G401 (cell line): Measurements from ENCODE around the gene CCL4. TPM values are rescaled to one million over a fixed set of nuclear protein-coding genes. Genes with fewer than 3 reads are reported as not detected.
"Not testable (repeated sequence)": the region's sequence is repeated elsewhere in the genome, so short reads cannot be mapped to it uniquely, and the experiment has no call there.

Experiments used
- DNase-seq: peaks from one replicate; pipeline ENCODE4 v3.0.0-alpha.2; 2015; ENCODE audit warnings: low spot score
- in situ Hi-C: cut with HindIII; loops from 2 replicates; pipeline ENCODE4 v1.10.0; 2016; ENCODE audit warnings: low sequenced_read_pairs, mixed read lengths
- total RNA-seq: library from RNA; depleted of rRNA; stranded (reverse); fragments of >200 nt; shearing (Covaris generic); gene quantifications from 2 replicates; pipeline ENCODE4 v1.2.3, GENCODE V29; 2014

The CCL4 gene
- total RNA-seq, 1 experiment from 2014 or later = not detected

DNA sequence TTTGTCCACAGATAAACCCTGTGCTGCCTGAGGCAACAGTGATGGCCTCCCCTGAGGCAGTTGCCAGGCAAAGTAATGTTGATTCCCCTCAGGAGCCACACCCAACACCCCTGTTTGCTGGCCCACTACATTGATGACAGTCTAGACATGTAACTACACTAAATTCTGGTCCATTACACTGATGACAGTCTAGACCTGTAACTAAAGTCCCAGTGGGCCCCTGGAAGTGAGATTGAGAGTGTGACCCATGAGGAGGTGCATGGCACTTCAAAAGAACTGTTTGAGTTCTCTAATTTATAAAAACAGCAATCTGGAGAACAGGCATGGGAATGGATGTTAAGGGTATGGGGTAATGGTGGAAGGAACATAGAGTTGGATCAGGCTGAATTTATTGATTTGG, 8.9 kb downstream of the CCL4 start:
- in situ Hi-C loops = no loop called here
- no peak for DNase-seq

DNA sequence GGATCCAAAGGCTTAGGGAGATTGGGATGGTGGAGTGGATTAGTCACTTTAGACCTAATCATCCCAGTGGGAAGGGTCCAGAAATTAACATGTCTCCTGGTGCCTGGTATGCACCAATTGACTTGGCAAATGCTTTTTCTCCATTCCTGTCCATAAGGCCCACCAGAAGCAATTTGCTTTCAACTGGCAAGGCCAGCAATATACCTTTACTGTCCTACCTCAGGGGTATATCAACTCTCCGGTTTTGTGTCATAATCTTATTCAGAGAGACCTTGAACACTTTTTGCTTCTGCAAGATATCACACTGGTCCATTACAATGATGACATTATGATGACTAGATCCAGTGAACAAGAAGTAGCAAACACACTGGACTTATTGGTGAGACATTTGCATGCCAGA, 9.5 kb downstream of the CCL4 start:
- in situ Hi-C loops, DNase-seq: not testable (repeated sequence)

DNA sequence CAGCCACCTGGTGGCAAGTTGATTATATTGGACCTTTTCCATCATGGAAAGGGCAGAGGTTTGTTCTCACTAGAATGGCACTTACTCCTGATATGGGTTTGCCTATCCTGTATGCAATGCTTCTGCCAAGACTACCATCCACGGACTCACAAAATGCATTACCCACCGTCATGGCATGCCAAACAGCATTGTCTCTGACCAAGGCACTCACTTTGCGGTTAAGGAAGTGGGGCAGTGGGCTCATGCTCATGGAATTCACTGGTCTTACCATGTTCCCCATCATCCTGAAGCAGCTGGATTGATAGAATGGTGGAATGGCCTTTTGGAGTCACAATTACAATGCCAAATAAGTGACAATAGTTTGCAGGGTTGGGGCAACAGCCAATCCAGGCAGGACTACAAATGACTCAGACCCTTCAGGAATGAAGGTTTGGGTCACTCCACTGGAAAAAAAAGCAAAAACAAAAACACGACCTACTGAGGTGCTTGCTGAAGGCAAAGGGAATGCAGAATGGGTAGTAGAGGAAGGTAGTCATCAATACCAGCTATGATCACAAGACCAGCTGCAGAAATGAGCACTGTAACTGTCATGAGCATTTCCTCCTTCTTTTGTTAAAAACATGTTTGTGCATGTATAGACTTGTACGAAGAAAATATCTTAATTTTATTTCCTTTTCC, 11.5 kb downstream of the CCL4 start:
- in situ Hi-C loops, DNase-seq: not testable (repeated sequence)

DNA sequence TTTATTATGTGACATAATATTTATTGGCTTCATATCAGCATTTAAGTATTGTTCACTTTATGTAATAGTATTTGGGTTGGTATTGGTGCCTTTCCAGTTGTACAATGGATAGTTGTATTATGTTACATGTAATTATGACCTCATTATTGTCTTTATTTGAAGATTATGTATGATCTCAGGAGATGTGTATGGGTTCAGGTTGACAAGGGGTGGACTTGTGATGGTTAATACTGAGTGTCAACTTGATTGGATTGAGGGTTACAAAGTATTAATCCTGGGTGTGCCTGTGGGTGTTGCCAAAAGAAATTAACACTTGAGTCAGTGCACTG, 12.0 kb downstream of the CCL4 start:
- in situ Hi-C loops, DNase-seq: not testable (repeated sequence)

DNA sequence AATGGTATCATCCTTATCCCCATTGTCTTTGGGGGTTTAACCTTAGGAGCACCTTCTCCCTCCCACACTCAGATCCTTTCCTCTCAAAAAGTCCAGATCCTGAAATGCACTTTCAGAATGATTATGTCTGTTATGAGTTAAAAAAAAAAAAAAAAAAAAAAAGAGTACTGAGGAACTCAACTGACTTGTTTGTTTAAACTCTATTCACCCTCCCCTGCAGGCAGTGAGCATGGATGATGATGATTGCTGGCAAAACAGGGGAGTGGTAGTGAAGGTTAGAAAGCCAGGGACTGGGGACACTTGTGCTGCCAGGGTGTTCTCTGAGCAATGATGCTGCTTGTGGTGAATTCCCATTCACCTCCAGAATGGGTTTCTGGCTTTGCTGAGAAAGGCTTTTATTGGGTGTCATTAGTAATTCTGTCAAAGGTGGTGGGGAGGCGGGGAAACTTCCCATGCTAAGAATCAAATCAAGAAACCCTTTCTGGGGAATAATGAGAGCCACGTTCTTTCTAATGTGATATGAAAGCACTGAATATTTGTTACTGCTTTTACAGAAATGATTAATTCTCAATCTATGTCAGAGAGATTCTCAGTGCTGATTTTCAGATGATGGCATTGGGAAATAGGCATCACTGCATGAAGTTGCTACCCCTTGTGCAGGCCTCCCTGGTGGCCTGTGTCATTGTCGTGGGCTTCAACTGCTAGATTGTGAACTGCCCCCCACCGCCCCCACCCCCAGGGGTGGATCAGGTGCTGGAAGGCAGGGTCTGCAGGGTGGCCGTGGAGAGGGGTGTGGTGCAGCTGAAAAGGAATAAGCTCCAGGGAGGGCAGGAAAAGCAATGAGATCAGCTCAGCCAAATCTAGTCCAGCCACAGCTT, 14.1 kb downstream of the CCL4 start:
- DNase-seq = no peak
- in situ Hi-C loops = no loop called here

DNA sequence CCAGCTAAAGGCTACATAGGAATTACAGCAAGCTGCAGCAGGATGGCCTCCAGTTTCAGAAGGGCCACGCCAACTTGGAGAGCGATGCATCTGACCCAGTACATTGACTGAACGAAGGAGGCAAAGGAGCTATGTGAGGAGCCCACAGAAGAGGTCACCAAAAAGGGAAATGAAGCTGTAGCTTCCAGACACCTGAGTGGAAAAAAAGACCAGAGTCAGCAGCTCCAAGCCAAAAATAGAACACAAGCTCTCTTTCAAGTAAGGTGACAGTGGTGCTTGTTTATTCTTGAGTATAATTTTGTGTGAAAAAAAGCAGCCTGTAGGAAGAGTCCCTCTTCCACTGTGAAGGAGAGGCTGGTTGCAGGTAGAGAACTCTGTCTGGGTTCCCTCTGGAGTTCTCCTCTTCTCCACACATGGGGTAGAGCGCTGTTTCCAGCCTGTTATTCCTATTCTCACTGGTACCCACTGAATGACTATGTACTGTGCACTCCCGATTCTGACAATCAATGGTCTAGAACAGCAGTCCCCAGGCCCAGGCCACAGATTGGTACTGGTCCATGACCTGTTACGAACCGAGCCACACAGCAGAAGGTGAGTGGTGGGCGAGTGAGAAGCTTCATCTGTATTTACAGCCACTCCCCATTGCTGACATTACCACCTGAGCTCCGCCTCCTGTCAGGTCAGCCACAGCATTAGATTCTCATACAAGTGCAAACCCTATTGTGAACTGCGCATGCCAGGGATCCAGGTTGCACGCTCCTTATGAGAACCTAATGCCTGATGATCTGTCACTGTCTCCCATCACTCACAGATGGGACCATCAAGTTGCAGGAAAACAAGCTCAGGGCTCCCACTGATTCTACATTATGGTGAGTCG, 15.1 kb downstream of the CCL4 start:
- no peak for DNase-seq
- in situ Hi-C loops = no loop called here

DNA sequence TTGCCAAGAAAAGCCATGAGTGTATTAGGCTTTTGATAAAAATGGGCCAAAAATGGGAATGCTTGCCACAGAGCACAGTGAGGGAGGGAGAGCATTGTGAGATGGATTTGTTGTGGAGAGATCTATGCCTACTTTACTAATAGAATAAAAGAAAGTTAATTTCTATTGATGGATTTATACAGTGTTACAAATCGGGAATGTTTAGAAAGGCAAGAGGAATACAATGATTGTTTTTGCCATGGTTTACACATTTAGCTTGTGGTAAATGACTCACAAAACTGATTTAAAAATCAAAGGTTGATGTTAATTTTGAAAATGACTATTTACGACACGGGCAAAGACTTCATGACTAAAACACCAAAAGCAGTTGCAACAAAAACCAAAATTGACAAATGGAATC, 16.6 kb downstream of the CCL4 start:
- in situ Hi-C loops = no loop called here
- no peak for DNase-seq

DNA sequence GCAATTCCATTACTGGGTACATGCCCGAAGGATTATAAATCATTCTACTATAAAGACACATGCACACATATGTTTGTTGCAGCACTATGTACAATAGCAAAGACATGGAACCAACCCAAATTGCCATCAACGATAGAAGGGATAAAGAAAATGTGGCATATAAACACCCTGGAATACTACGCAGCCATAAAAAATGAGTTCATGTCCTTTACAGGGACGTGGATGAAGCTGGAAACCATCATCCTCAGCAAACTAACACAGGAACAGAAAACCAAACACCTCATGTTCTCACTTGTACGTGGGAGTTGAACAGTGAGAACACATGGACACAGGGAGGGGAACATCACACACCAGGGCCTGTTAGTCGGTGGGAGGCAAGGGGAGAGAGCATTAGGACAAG, 17.5 kb downstream of the CCL4 start:
- DNase-seq, in situ Hi-C loops: not testable (repeated sequence)

DNA sequence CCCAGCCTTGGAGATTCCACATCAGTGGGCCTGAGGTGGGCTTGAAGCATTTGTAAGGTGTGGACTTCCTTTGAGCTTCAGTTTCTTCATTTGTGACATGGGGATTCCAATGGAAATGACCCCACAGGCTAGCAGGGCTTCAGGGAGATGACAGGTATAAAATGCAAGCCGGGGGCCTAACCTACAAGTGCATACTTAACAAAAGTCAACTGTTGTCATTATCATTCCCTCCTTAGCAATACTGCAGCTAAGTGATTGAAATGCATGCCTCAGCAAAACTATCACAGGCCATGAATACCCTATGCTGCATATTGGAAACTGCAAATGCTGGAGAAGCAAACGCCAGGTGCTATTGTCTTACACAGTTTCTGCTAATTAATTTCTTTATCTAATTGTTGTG, 19.8 kb downstream of the CCL4 start:
- in situ Hi-C loops = no loop called here
- DNase-seq = no peak

DNA sequence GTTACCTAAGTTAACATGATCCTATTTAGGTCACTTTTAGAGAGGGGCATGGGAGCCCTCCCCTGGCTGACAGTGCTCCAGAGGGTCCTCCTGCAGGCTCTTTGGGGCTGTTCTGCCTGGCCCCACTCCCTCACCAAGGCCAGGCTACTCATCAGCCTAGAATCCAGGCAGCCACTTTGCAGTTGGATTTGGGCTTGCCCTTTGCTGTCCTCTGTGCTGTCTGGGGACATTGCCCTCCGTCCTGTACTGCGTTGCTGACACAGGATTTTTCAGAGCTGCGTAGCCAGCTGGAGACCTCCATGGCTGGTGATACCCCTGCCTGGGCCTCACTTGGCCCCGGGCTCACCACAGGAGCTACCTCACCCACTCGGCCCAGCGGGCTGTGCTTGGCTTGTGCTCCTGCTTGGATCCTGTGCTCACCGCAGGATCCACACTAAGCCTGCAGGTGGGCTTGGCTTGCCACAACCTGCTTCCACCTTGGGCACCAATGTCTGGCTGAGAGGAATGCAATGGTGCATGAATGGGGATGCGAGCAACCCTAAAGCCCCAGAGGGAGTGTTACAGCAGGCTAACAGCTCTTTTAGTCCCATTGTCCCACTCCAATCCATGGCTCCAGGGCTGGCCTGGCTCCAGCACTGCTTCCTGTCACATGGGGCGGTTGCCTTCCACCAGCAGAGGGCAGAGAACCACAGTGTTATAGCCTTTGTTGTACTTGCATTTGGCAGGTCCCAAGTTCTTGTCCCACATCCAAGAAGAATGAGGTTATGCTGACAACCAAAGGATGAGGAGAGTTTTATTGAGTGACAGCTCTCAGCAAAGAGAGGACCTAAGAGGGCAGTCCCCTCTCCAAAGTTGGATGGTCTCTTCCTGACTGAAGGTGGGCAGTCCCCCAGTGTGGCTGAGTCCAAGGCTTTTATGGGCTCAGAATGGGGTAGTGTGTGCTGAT, 21.5 kb downstream of the CCL4 start:
- DNase-seq = no peak

DNA sequence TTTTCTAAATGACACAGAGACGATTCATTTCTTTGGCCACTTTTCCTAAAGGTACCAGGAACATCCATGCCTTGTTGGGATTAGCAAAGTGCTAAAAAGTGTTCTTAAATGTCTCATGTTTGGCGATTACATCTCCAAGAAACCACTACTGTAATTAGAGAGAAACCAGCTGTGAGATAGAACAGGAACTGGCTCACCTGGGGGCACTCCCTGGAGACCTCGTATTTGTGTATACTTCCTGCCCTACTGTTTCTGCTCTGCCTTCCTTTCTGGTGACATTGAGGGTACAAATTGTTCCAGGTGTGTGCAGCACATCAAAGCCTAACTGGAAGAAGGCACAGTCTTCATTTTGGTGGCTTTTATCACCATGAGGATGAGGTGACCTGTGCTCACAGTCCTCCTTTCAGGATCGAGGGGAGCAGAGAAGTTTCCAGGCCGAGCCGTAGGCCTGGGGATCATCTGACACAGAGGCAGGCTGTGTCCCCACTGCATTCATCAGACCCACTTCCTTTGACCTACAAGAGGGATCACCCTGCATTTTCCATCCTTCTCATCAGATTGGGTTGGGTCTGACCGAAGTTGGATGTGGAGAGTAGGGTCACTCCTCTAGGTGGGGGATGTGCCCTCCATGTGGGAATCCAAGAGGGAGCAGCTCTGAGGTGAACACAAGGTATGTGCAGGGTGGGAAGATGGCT, 23.7 kb downstream of the CCL4 start:
- in situ Hi-C loops = no loop called here
- DNase-seq = no peak

More for the DNA sequence above, 21.5 kb downstream of the CCL4 start:
- in situ Hi-C loops = no loop called here

DNA sequence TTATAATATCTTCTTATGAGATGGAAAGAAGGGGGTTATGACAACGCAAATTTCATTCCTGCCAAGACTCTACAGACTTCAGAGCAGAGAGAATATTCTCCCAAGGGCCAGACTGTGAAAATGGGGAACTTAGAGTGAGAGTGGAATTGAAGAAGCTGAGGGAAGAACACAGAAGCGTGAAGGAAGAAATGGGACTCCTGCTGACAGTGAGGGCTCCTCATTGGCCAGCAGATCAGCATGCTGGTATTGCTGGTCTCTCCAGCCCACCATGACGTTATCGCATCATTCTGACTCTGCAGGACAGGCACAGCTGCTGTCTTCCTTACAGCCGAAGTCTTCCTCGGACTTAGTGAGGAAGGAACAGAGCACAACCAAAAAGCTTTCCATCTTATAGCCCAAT, 24.3 kb downstream of the CCL4 start:
- in situ Hi-C loops = no loop called here
- DNase-seq = no peak

DNA sequence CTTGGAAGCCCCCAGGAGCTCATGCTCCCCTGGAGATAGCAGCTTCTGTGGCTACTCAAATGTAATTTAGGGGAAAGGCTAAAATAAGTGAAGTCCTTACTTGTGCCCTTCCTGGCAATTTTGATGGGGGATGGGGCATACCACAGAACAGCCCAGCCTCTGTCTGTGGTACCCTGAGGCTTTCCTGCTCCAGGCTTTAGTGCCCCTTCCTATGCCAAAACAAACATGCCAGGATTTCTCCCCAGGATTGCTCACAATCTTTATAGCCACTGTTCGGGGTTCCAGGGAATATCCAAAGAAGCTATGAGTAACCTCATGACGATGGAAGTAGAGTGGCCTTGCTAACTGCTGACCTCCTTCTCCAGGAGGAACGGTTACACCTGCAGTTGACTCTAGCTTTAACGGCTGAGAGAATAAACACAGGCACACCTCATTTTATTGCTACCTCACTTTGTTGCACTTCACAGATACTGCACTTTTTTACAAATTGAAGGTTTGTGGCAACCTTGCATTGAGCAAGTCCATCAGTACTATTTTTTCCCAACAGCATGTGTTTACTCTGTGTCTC, 24.9 kb downstream of the CCL4 start:
- DNase-seq = no peak
- in situ Hi-C loops = no loop called here

DNA sequence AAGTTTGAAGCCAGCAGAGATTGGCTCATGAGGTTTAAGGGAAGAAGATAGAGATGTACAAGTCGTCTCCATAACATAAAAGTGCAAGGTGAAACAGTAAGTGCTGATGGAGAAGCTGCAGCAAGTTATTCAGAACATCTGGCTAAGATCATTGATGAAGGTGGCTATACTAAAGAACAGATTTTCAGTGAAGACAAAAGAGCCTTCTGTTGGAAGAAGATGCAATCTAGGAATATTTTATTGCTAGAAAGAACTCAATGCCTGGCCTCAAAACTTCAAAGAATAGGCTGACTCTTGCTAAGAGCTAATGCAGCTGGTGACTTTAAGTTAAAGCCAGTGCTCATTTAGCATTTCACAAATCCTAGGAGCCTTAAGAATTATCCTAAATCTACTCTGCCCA, 26.0 kb downstream of the CCL4 start:
- in situ Hi-C loops = no loop called here
- no peak for DNase-seq

DNA sequence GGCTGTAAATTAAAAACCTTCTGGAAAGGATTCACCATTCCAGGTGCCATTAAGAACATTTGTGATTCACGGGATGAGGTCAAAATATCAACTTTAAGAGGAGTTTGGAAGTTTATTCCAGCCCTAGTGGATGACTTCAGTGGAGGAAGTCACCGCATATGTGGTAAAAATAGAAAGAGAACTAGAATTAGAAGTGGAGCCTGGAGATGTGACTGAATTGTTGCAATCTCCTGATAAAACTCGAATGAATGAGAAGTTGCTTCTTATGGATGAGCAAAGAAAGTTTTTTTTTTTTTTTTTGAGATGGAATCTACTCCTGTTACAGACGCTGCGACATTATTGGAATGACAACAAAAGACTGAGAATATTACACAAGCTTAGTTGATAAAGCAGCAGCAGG, 26.7 kb downstream of the CCL4 start:
- DNase-seq = no peak
- in situ Hi-C loops = no loop called here

DNA sequence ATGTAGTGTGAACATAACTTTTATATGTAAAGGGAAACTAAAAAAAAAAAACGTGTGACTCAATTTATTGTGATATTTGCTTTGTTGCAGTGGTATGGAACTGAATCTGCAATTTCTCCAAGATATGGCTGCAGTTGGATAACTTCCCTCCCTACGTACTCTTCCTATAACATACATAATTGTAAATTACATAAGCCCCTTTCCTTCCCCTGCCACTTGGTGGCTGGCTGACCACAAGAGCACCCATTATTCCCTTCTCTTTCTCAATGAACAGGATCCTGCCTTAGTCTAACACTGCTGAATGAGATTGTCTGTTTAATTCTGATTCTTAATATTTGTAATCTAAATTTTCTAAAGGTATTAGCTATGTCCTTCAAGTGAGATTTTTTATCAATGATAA, 27.8 kb downstream of the CCL4 start:
- in situ Hi-C loops = no loop called here
- no peak for DNase-seq

DNA sequence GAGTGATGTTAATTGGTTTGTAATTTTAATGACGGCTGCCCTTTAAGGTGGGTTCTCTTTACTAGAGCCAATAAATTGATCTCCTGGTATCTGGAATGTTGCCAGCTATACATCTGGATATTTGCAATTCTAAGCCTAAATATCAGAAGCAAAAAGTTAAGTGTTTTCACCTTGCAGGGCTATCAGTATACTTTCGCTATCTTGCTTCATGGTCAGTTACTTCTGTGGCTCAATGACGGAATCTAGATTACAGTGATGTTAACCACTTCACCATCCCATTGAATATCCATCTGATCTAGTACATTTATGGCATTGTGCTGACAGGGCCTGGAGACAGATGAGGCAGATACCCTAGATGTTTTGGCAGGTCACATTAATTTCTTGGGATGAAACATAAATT, 28.3 kb downstream of the CCL4 start:
- in situ Hi-C loops = no loop called here
- no peak for DNase-seq

DNA sequence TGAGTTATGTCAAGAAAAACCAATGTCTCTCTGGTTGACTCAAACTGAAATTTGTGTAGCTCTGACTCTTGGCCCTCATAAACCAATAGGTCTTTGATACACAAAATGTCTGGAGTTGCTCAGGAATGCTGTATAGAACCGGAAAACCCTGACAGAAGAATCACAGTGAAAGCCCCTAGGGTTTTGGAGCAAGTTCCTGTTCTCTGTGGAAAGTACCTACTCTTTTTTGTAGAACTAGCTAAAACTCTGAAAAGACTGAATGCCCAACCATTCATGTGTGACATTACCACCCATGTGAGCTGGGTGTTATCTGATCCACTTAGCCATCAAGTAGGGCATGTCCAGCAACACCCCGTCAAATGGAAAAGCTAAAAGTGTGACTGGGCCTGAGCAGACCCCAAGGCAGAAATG, 28.8 kb downstream of the CCL4 start:
- in situ Hi-C loops = no loop called here

More for the DNA sequence above, 28.8 kb downstream of the CCL4 start:
- no peak for DNase-seq
